H9 (cell line): Measurements from ENCODE around the gene RERE. TPM values are rescaled to one million over a fixed set of nuclear protein-coding genes. Genes with fewer than 3 reads are reported as not detected.

ENCODE experiments used
- DNase-seq: peaks from one replicate; pipeline ENCODE4 v3.0.0-alpha.2; 2017
- H2AFZ ChIP-seq: one replicate; pipeline ENCODE4 v1.6.1; 2013; ENCODE audit warnings: mild to moderate bottlenecking, low read length, control low read depth, moderate library complexity
- H2AK5ac ChIP-seq: 2 replicates; pipeline ENCODE4 v1.6.1; 2013; ENCODE audit warnings: low read length, control low read depth, mixed read lengths; ENCODE audit not compliant: insufficient read length
- H2BK120ac ChIP-seq: one replicate; pipeline ENCODE4 v1.6.1; 2013; ENCODE audit warnings: low read depth, mild to moderate bottlenecking, low read length, control low read depth, inconsistent platforms; ENCODE audit not compliant: poor library complexity, severe bottlenecking
- H2BK12ac ChIP-seq: 2 replicates; pipeline ENCODE4 v1.6.1; 2013; ENCODE audit warnings: low read length, control low read depth, mixed read lengths, low read depth; ENCODE audit not compliant: insufficient read length
- H2BK15ac ChIP-seq: 2 replicates; pipeline ENCODE4 v1.6.1; 2013; ENCODE audit warnings: low read depth, low read length, control low read depth
- H2BK20ac ChIP-seq: one replicate; pipeline ENCODE4 v1.6.1; 2013; ENCODE audit warnings: low read depth, mild to moderate bottlenecking, low read length, control low read depth, inconsistent platforms; ENCODE audit not compliant: poor library complexity, severe bottlenecking
- H2BK5ac ChIP-seq: 2 replicates; pipeline ENCODE4 v1.6.1; 2013; ENCODE audit warnings: low read length, control low read depth, mixed read lengths; ENCODE audit not compliant: insufficient read length
- H3K14ac ChIP-seq: 2 replicates; pipeline ENCODE4 v1.6.1; 2013; ENCODE audit warnings: low read length, control low read depth; ENCODE audit not compliant: insufficient read depth
- H3K18ac ChIP-seq: 2 replicates; pipeline ENCODE4 v1.6.1; 2013; ENCODE audit warnings: low read depth, mild to moderate bottlenecking, mixed read lengths, low read length, control low read depth; ENCODE audit not compliant: insufficient read length
- H3K23ac ChIP-seq: 2 replicates; pipeline ENCODE4 v1.6.1; 2013; ENCODE audit warnings: low read length, control low read depth, mixed read lengths, low read depth; ENCODE audit not compliant: insufficient read length
- H3K23me2 ChIP-seq: 2 replicates; pipeline ENCODE4 v1.6.1; 2013; ENCODE audit warnings: low read depth, mild to moderate bottlenecking, mixed read lengths, low read length, control low read depth; ENCODE audit not compliant: insufficient read length, poor library complexity, severe bottlenecking
- H3K27ac ChIP-seq: 2 replicates; pipeline ENCODE4 v1.5.1; 2013; ENCODE audit warnings: low read length, control low read depth, mixed read lengths, low read depth; ENCODE audit not compliant: insufficient read length
- H3K27me3 ChIP-seq: 2 replicates; pipeline ENCODE4 v1.6.1; 2013; ENCODE audit warnings: low read length, control low read depth, inconsistent platforms; ENCODE audit not compliant: insufficient read depth
- H3K4ac ChIP-seq: 2 replicates; pipeline ENCODE4 v1.6.1; 2013; ENCODE audit warnings: low read depth, mild to moderate bottlenecking, control low read depth, inconsistent platforms, low read length, moderate library complexity
- H3K4me1 ChIP-seq: 2 replicates; pipeline ENCODE4 v1.6.1; 2013; ENCODE audit warnings: low read length, control low read depth, inconsistent platforms; ENCODE audit not compliant: insufficient read depth
- H3K4me2 ChIP-seq: 2 replicates; pipeline ENCODE4 v1.6.1; 2013; ENCODE audit warnings: low read length, control low read depth, mixed read lengths; ENCODE audit not compliant: insufficient read length, insufficient read depth
- H3K56ac ChIP-seq: 2 replicates; pipeline ENCODE4 v1.6.1; 2013; ENCODE audit warnings: low read depth, mild to moderate bottlenecking, mixed read lengths, low read length, control low read depth; ENCODE audit not compliant: insufficient read length
- H3K79me1 ChIP-seq: 2 replicates; pipeline ENCODE4 v1.6.1; 2013; ENCODE audit warnings: low read depth, mild to moderate bottlenecking, moderate library complexity, low read length, control low read depth, inconsistent platforms; ENCODE audit not compliant: insufficient read depth, poor library complexity, severe bottlenecking
- H3K79me2 ChIP-seq: 2 replicates; pipeline ENCODE4 v1.6.1; 2013; ENCODE audit warnings: low read length, control low read depth, inconsistent platforms; ENCODE audit not compliant: insufficient read depth
- H3K9ac ChIP-seq: 2 replicates; pipeline ENCODE4 v1.6.1; 2013; ENCODE audit warnings: low read length, control low read depth, mixed read lengths; ENCODE audit not compliant: insufficient read length; ENCODE audit errors: extremely low read depth
- H3K9me3 ChIP-seq: one replicate; pipeline ENCODE4 v1.6.1; 2013; ENCODE audit warnings: low read depth, low read length, inconsistent platforms; ENCODE audit not compliant: control insufficient read depth
- H3T11ph ChIP-seq: one replicate; pipeline ENCODE4 v1.6.1; 2013; ENCODE audit warnings: mild to moderate bottlenecking, low read length, control low read depth, inconsistent platforms
- H4K20me1 ChIP-seq: one replicate; pipeline ENCODE4 v1.6.1; 2013; ENCODE audit not compliant: control insufficient read depth, insufficient read length, insufficient read depth
- H4K5ac ChIP-seq: 2 replicates; pipeline ENCODE4 v1.6.1; 2013; ENCODE audit warnings: low read depth, mild to moderate bottlenecking, mixed read lengths, low read length, control low read depth; ENCODE audit not compliant: insufficient read length
- H4K8ac ChIP-seq: replicated peaks from 2 replicates; pipeline ENCODE4 v1.6.1; 2013; ENCODE audit warnings: low read length, control low read depth, mixed read lengths, low read depth; ENCODE audit not compliant: insufficient read length
- H4K91ac ChIP-seq: 2 replicates; pipeline ENCODE4 v1.6.1; 2013; ENCODE audit warnings: low read depth, mild to moderate bottlenecking, moderate library complexity, mixed read lengths, low read length, control low read depth; ENCODE audit not compliant: insufficient read length
- H3K27ac Mint-ChIP-seq, 3 experiments: 2 replicates in 2 of 3; 3 replicates in 1 of 3; pipeline ENCODE4 v1.8.0; 2020 to 2021; ENCODE audit warnings: mixed read lengths in 3 of 3, mild to moderate bottlenecking in 1 of 3, moderate library complexity in 1 of 3
- H3K27me3 Mint-ChIP-seq: 2 replicates; pipeline ENCODE4 v1.8.0; 2021; ENCODE audit warnings: low read depth, mild to moderate bottlenecking, moderate library complexity, mixed read lengths
- H3K36me3 Mint-ChIP-seq, 3 experiments: 2 replicates in 2 of 3; 3 replicates in 1 of 3; pipeline ENCODE4 v1.8.0; 2020 to 2021; ENCODE audit warnings: low read depth in 3 of 3, mixed read lengths in 3 of 3; ENCODE audit not compliant: insufficient read depth in 1 of 3
- H3K4me1 Mint-ChIP-seq, 2 experiments: 2 replicates each; pipeline ENCODE4 v1.8.0; 2020; ENCODE audit warnings: mixed read lengths in 2 of 2
- H3K4me3 Mint-ChIP-seq, 2 experiments: 2 replicates in 1 of 2; 3 replicates in 1 of 2; pipeline ENCODE4 v1.8.0; 2020 to 2021; ENCODE audit warnings: mild to moderate bottlenecking in 2 of 2, mixed read lengths in 2 of 2, moderate library complexity in 1 of 2
- H3K9me3 Mint-ChIP-seq, 2 experiments: 2 replicates in 1 of 2; 3 replicates in 1 of 2; pipeline ENCODE4 v1.8.0; 2020; ENCODE audit warnings: mild to moderate bottlenecking in 2 of 2, mixed read lengths in 2 of 2, moderate library complexity in 1 of 2
- CTCF ChIP-seq: fragments of 200-600 bp; sonication (generic); conservative IDR thresholded peaks from 3 replicates; pipeline ENCODE4 v1.8.0; 2021; ENCODE audit warnings: antibody characterized with exemption, mild to moderate bottlenecking
- total RNA-seq: library from RNA; stranded (reverse); gene quantifications from 2 replicates; pipeline ENCODE4 v1.2.1, GENCODE V29; 2021

RERE gene
- total RNA-seq, 1 experiment from 2014 or later, result 103 TPM

- no peak for TF ChIP-seq CTCF
- Histone ChIP-seq H4K5ac (no peak overlapping the region), H3K23me2 (no peaks in the 10 kb centered on the region), H2BK20ac (no peak overlapping the region), H3T11ph (no peak overlapping the region), H3K56ac (no peak overlapping the region), H2BK120ac (no peak overlapping the region), H4K8ac (no peak overlapping the region), H2BK5ac (no peak overlapping the region), H3K23ac (no peak overlapping the region), H3K18ac (no peak overlapping the region), H3K14ac (no peak overlapping the region), H2BK15ac (no peak overlapping the region), H3K4me1 (no peaks in the 10 kb centered on the region), H3K4ac (no peak overlapping the region), H3K27me3 (no peaks in the 10 kb centered on the region), H3K79me2 (no peaks in the 10 kb centered on the region; the same call in 1 of the 2 replicates), H4K20me1 (no peaks in the 10 kb centered on the region), H3K27ac (no peak overlapping the region), H2AK5ac (no peak overlapping the region), H4K91ac (no peak overlapping the region), H2BK12ac (no peak overlapping the region), H3K79me1 (no peaks in the 10 kb centered on the region), H3K9me3 (peaks cover 14% of the 10 kb centered on the region), H3K9ac (no peak overlapping the region), H3K4me2 (no peak overlapping the region), H2AFZ (no peak overlapping the region)
- H3K27me3 Mint-ChIP-seq, result no peaks in the 10 kb centered on the region
- DNase-seq, result no peak
- no peak overlapping the region for H3K4me3 Mint-ChIP-seq
- peaks cover 22 to 31% of the 10 kb centered on the region in 2 experiments for H3K9me3 Mint-ChIP-seq
- H3K4me1 Mint-ChIP-seq, result peaks cover 0 to 8% of the 10 kb centered on the region in 2 experiments; a peak in 2 of 4 replicates
- H3K27ac Mint-ChIP-seq, result no peak overlapping the region
- H3K36me3 Mint-ChIP-seq, result peaks cover 30 to 55% (median 34%) of the 10 kb centered on the region in 3 experiments
Observed at GRCh38 chr1:8736927-8737326, 80.5 kb downstream of the RERE start.
